ENCODE results near the gene SLCO3A1. TPM values are rescaled to one million over a fixed set of nuclear protein-coding genes. Genes with fewer than 3 reads are reported as not detected.

Gene SLCO3A1
- total and polyA plus RNA-seq, 2 experiments from 2014 or later = 1.9 to 6.9 TPM

DNA sequence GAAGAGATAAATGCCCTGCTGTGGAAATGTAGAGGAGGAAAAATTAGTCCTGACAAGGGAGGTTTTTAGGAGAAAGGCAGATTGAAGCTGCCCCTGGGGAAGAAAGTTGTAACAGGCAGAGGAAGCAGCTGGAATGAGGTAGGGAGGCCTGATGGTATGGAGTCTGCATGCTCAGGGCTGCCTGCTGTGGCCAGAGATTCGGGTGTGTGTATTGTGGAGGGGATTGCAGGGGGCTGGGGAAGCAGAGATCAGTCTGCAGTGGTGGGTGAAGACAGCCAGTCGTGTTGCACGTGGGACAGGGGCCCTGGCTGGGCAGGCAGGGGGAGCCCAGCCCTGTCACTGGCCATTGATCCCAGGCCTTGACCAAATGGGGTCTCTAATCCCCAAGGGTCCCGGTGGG is 96.5 kb downstream of the SLCO3A1 start:
- Histone ChIP-seq H4K20me1 (ENCODE audit: insufficient read depth) (no peaks in the 10 kb centered on the region), H3K36me3 (ENCODE audit: low read depth) (no peaks in the 10 kb centered on the region), H3K9ac (no peak overlapping the region), H3F3A (ENCODE audit: insufficient read depth) (no peaks in the 10 kb centered on the region), H3K4me3 (no peak overlapping the region), H3K9me3 (ENCODE audit: low read depth) (no peaks in the 10 kb centered on the region), H3K79me2 (ENCODE audit: insufficient read depth) (no peaks in the 10 kb centered on the region), H2AFZ (no peak overlapping the region), H3K27me3 (replicated peaks; ENCODE audit: insufficient read depth) (no peaks in the 10 kb centered on the region), H3K4me2 (ENCODE audit: unreplicated experiment) (no peak overlapping the region), H3K9me2 (ENCODE audit: insufficient read depth) (no peaks in the 10 kb centered on the region), H3K27ac (no peak overlapping the region), H3K4me1 (ENCODE audit: insufficient read depth) (peaks cover 9% of the 10 kb centered on the region; the same call in 1 of the 2 replicates)
- in situ Hi-C loops (cut with MboI) = no loop called here
- 87 to 88% methylated on average over 4 of the region's 4 CpGs for WGBS, 2 experiments (ENCODE audit: low coverage in 1 of 2, low lambda C conversion rate in 2 of 2, missing lambda C conversion rate in 2 of 2)
- no peak for DNase-seq
- TF ChIP-seq EZH2phosphoT487 (IDR thresholded peaks at IDR 0.05; ENCODE audit: insufficient read depth, low read depth) = no peak
- no peak for TF ChIP-seq EZH2 (IDR thresholded peaks at IDR 0.05; ENCODE audit: insufficient read depth, poor library complexity, severe bottlenecking)

DNA sequence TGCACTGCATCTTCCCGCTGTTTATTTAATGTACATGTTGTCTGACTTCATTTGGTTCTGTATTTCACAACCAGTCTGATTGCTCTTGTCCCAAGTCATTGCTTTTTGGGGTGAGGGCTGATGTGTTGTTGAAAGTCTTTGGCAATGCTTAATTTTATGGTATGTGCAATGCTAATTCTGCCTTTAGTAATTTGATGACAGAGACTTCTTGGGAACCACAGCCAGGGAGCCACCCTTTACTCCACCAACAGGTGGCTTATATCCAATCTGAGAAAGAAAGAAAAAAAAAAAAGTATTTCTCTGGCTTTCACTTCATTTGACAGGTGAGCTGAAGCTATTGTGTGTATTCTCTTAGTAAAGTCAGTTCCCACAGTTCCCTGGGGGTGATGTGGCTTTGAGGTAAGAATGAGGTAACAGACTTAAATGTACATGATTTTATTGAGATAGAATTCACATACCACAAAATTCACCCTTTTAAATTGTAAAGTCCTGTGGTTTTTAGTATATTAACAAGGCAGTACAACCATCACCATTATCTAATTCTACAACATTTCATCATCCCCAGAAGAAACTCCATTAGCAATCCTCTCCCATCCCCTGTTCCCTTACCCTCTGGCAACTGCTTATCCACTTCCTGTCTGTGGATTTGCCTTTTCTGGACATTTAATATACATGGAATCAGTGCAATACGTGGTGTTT is 97.3 kb downstream of the SLCO3A1 start:
- no peaks in the 10 kb centered on the region for H3K36me3 ChIP-seq (ENCODE audit: low read depth)
- H3K27me3 ChIP-seq (replicated peaks; ENCODE audit: insufficient read depth) = no peaks in the 10 kb centered on the region
- no peak overlapping the region for H3K27ac ChIP-seq
- no peaks in the 10 kb centered on the region for H4K20me1 ChIP-seq (ENCODE audit: insufficient read depth)
- H3K9me3 ChIP-seq (ENCODE audit: low read depth) = no peaks in the 10 kb centered on the region
- no peaks in the 10 kb centered on the region for H3K79me2 ChIP-seq (ENCODE audit: insufficient read depth)
- peaks cover 12% of the 10 kb centered on the region for H3K4me1 ChIP-seq (ENCODE audit: insufficient read depth)
- in situ Hi-C loops (cut with MboI) = no loop called here
- no peak for TF ChIP-seq EZH2phosphoT487 (IDR thresholded peaks at IDR 0.05; ENCODE audit: insufficient read depth, low read depth)
- TF ChIP-seq EZH2 (IDR thresholded peaks at IDR 0.05; ENCODE audit: insufficient read depth, poor library complexity, severe bottlenecking) = no peak
- H3K4me2 ChIP-seq (ENCODE audit: unreplicated experiment) = no peak overlapping the region
- H3K9me2 ChIP-seq (ENCODE audit: insufficient read depth) = no peaks in the 10 kb centered on the region
- H2AFZ ChIP-seq = no peak overlapping the region
- DNase-seq = peak; percentile 25
- H3F3A ChIP-seq (ENCODE audit: insufficient read depth) = 0 out of 2 replicates have a peak, but pooled peaks cover 5% of the 10 kb centered on the region
- H3K4me3 ChIP-seq = no peak overlapping the region
- no peak overlapping the region for H3K9ac ChIP-seq
- 87 to 90% methylated on average over 2 of the region's 2 CpGs for whole genome bisulfite sequencing, 2 experiments (ENCODE audit: low coverage in 1 of 2, low lambda C conversion rate in 2 of 2, missing lambda C conversion rate in 2 of 2)

DNA sequence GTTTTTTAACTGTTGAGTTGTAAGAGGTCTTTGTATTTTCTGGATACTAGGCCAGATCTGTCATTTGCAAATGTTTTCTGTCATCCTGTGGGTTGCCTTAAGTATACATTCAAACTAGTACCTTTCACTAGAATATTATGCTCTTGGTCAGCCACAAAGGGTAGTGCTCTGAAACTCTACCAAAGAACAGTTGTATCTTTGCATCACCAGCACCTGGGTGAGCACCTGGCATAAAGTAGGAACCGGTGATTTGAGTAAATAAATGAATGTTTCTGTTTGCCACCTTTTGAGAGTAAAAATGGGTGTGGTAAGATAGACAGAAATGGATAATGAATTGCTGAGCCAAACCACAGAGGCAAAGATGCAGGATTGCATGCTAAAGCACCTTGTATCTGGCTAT is 98.7 kb downstream of the SLCO3A1 start:
- H4K20me1 ChIP-seq (ENCODE audit: insufficient read depth) = no peaks in the 10 kb centered on the region
- in situ Hi-C loops (cut with MboI) = no loop called here
- no peaks in the 10 kb centered on the region for H3K79me2 ChIP-seq (ENCODE audit: insufficient read depth)
- DNase-seq = no peak
- no peak overlapping the region for H2AFZ ChIP-seq
- H3K4me1 ChIP-seq (ENCODE audit: insufficient read depth) = peaks cover 21% of the 10 kb centered on the region
- H3K27ac ChIP-seq = no peak overlapping the region
- peaks cover 12% of the 10 kb centered on the region; the same call in 1 of the 2 replicates for H3F3A ChIP-seq (ENCODE audit: insufficient read depth)
- TF ChIP-seq EZH2 (IDR thresholded peaks at IDR 0.05; ENCODE audit: insufficient read depth, poor library complexity, severe bottlenecking) (no peak), EZH2phosphoT487 (IDR thresholded peaks at IDR 0.05; ENCODE audit: insufficient read depth, low read depth) (no peak)
- H3K9me3 ChIP-seq (ENCODE audit: low read depth) = no peaks in the 10 kb centered on the region
- H3K27me3 ChIP-seq (replicated peaks; ENCODE audit: insufficient read depth) = no peaks in the 10 kb centered on the region
- WGBS, 2 experiments (ENCODE audit: low coverage in 1 of 2, low lambda C conversion rate in 2 of 2, missing lambda C conversion rate in 2 of 2) = 76 to 79% methylated on average over 1 of the region's 1 CpG
- no peak overlapping the region for H3K9ac ChIP-seq
- no peak overlapping the region for H3K4me3 ChIP-seq
- H3K4me2 ChIP-seq (ENCODE audit: unreplicated experiment) = no peak overlapping the region
- H3K36me3 ChIP-seq (ENCODE audit: low read depth) = no peaks in the 10 kb centered on the region
- H3K9me2 ChIP-seq (ENCODE audit: insufficient read depth) = no peaks in the 10 kb centered on the region

DNA sequence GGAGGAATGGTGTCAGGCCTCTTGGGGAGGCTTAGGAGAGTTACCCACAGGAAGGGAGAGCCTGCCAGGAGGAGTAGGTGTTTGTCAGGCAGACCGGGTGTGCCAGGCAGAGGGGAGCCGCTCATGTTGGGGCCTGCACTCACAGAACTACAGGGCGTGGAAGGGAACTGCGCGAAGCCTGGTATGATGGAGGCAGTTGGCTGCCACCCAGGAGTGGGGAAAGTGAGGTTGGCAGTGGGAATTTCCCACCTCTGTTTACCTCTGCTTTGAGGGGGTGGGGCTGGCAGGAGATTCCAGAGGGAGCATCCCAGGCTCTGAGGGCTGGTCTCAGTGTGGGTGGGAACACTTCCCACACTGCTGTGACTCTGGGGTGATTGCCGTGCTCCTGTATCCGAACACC is 99.9 kb downstream of the SLCO3A1 start:
- no peak overlapping the region for H3K9ac ChIP-seq
- no peak for DNase-seq
- in situ Hi-C loops (cut with MboI) = no loop called here
- WGBS, 2 experiments (ENCODE audit: low coverage in 1 of 2, low lambda C conversion rate in 2 of 2, missing lambda C conversion rate in 2 of 2) = 83 to 84% methylated on average over 7 of the region's 7 CpGs
- no peaks in the 10 kb centered on the region for H4K20me1 ChIP-seq (ENCODE audit: insufficient read depth)
- no peaks in the 10 kb centered on the region for H3K9me2 ChIP-seq (ENCODE audit: insufficient read depth)
- no peak overlapping the region for H3K4me3 ChIP-seq
- no peak for TF ChIP-seq EZH2 (IDR thresholded peaks at IDR 0.05; ENCODE audit: insufficient read depth, poor library complexity, severe bottlenecking)
- TF ChIP-seq EZH2phosphoT487 (IDR thresholded peaks at IDR 0.05; ENCODE audit: insufficient read depth, low read depth) = no peak
- H3K27me3 ChIP-seq (replicated peaks; ENCODE audit: insufficient read depth) = no peaks in the 10 kb centered on the region
- H3K4me1 ChIP-seq (ENCODE audit: insufficient read depth) = peaks cover 18% of the 10 kb centered on the region
- no peaks in the 10 kb centered on the region for H3K79me2 ChIP-seq (ENCODE audit: insufficient read depth)
- no peaks in the 10 kb centered on the region for H3K9me3 ChIP-seq (ENCODE audit: low read depth)
- H3F3A ChIP-seq (ENCODE audit: insufficient read depth) = peaks cover 14% of the 10 kb centered on the region; the same call in 1 of the 2 replicates
- no peak overlapping the region for H3K4me2 ChIP-seq (ENCODE audit: unreplicated experiment)
- H3K27ac ChIP-seq = no peak overlapping the region
- no peaks in the 10 kb centered on the region for H3K36me3 ChIP-seq (ENCODE audit: low read depth)
- no peak overlapping the region for H2AFZ ChIP-seq

Measured in GM23248 (cell line).